Central memory CD8-positive, alpha-beta T cell (primary cell): Measurements from ENCODE around the gene SEMA3A.
"Not testable (repeated sequence)": the region's sequence is repeated elsewhere in the genome, so short reads cannot be mapped to it uniquely, and the experiment has no call there.

Source experiments
- ATAC-seq: fragments of 150-1000 bp; cut with Tn5 transposase; replicated peaks from 2 replicates; pipeline ENCODE4 v1.10.0; 2022; ENCODE audit warnings: mild to moderate bottlenecking, moderate FRiP score, moderate number of reproducible peaks; ENCODE audit not compliant: poor library complexity, severe bottlenecking; ENCODE audit errors: extremely low read depth
- DNase-seq, 2 donors: peaks; one replicate each; pipeline ENCODE4 v3.0.0; 2021; ENCODE audit warnings: low spot score in 2 of 2
- H3K27ac Mint-ChIP-seq: one replicate; pipeline ENCODE4 v1.8.0; 2022; ENCODE audit warnings: low read depth, mild to moderate bottlenecking, moderate library complexity, mixed read lengths
- H3K27me3 Mint-ChIP-seq: one replicate; pipeline ENCODE4 v1.8.0; 2022; ENCODE audit warnings: mixed read lengths
- H3K36me3 Mint-ChIP-seq: one replicate; pipeline ENCODE4 v1.8.0; 2022; ENCODE audit warnings: mild to moderate bottlenecking, moderate library complexity, mixed read lengths; ENCODE audit not compliant: insufficient read depth
- H3K4me1 Mint-ChIP-seq: one replicate; pipeline ENCODE4 v1.8.0; 2022; ENCODE audit warnings: mixed read lengths
- H3K4me3 Mint-ChIP-seq: one replicate; pipeline ENCODE4 v1.8.0; 2022; ENCODE audit warnings: mild to moderate bottlenecking, moderate library complexity, mixed read lengths
- H3K9me3 Mint-ChIP-seq: one replicate; pipeline ENCODE4 v1.8.0; 2022; ENCODE audit warnings: mixed read lengths

SEMA3A gene

GRCh38 chr7:84216472-84216871 is 21.9 kb upstream of the SEMA3A start:
- no peak overlapping the region for H3K27ac Mint-ChIP-seq
- DNase-seq (no peak), ATAC-seq (no peak)
- no peaks in the 10 kb centered on the region for H3K4me1 Mint-ChIP-seq
- peaks cover 12% of the 10 kb centered on the region for H3K9me3 Mint-ChIP-seq
- H3K27me3 Mint-ChIP-seq: no peaks in the 10 kb centered on the region
- no peaks in the 10 kb centered on the region for H3K36me3 Mint-ChIP-seq
- no peak overlapping the region for H3K4me3 Mint-ChIP-seq

- not testable (repeated sequence) for H3K4me1 Mint-ChIP-seq, DNase-seq, ATAC-seq, H3K4me3 Mint-ChIP-seq, H3K36me3 Mint-ChIP-seq, H3K27me3 Mint-ChIP-seq, H3K27ac Mint-ChIP-seq
- peaks cover 18% of the 10 kb centered on the region for H3K9me3 Mint-ChIP-seq
These were observed 20.2 kb upstream of the SEMA3A start for GRCh38 chr7:84214757-84215156.

GRCh38 chr7:84210301-84210700 is 15.7 kb upstream of the SEMA3A start:
- H3K4me3 Mint-ChIP-seq: no peak overlapping the region
- DNase-seq (no peak), ATAC-seq (no peak)
- H3K27ac Mint-ChIP-seq: no peak overlapping the region
- H3K9me3 Mint-ChIP-seq: peaks cover 14% of the 10 kb centered on the region
- no peaks in the 10 kb centered on the region for H3K36me3 Mint-ChIP-seq
- no peaks in the 10 kb centered on the region for H3K4me1 Mint-ChIP-seq
- H3K27me3 Mint-ChIP-seq: no peaks in the 10 kb centered on the region

- no peak overlapping the region for H3K27ac Mint-ChIP-seq
- DNase-seq: no peak
- peaks cover 12% of the 10 kb centered on the region for H3K9me3 Mint-ChIP-seq
- H3K4me3 Mint-ChIP-seq: no peak overlapping the region
- H3K4me1 Mint-ChIP-seq: no peaks in the 10 kb centered on the region
- no peaks in the 10 kb centered on the region for H3K36me3 Mint-ChIP-seq
- no peaks in the 10 kb centered on the region for H3K27me3 Mint-ChIP-seq
- no peak for ATAC-seq
These were observed 14.4 kb upstream of the SEMA3A start for GRCh38 chr7:84209006-84209405.

- H3K4me3 Mint-ChIP-seq: no peak overlapping the region
- no peaks in the 10 kb centered on the region for H3K36me3 Mint-ChIP-seq
- H3K9me3 Mint-ChIP-seq: peaks cover 12% of the 10 kb centered on the region
- H3K27ac Mint-ChIP-seq: no peak overlapping the region
- ATAC-seq: no peak
- no peak for DNase-seq
- no peaks in the 10 kb centered on the region for H3K4me1 Mint-ChIP-seq
- no peaks in the 10 kb centered on the region for H3K27me3 Mint-ChIP-seq
These were observed 13.0 kb upstream of the SEMA3A start for GRCh38 chr7:84207615-84208014.

GRCh38 chr7:84207025-84207424 is 12.4 kb upstream of the SEMA3A start:
- ATAC-seq: no peak
- DNase-seq: no peak
- no peak overlapping the region for H3K27ac Mint-ChIP-seq
- H3K4me3 Mint-ChIP-seq: no peak overlapping the region
- H3K27me3 Mint-ChIP-seq: no peaks in the 10 kb centered on the region
- H3K9me3 Mint-ChIP-seq: peaks cover 11% of the 10 kb centered on the region
- no peaks in the 10 kb centered on the region for H3K4me1 Mint-ChIP-seq
- H3K36me3 Mint-ChIP-seq: no peaks in the 10 kb centered on the region

GRCh38 chr7:84204655-84205054 is 10.1 kb upstream of the SEMA3A start:
- no peak for DNase-seq
- no peak overlapping the region for H3K4me3 Mint-ChIP-seq
- ATAC-seq: no peak
- no peaks in the 10 kb centered on the region for H3K4me1 Mint-ChIP-seq
- no peaks in the 10 kb centered on the region for H3K27me3 Mint-ChIP-seq
- H3K36me3 Mint-ChIP-seq: no peaks in the 10 kb centered on the region
- H3K9me3 Mint-ChIP-seq: peaks cover 7% of the 10 kb centered on the region
- no peak overlapping the region for H3K27ac Mint-ChIP-seq

- ATAC-seq (no peak), DNase-seq (no peak)
- Mint-ChIP-seq H3K27ac (no peak overlapping the region), H3K9me3 (peaks cover 7% of the 10 kb centered on the region), H3K4me1 (no peaks in the 10 kb centered on the region), H3K27me3 (no peaks in the 10 kb centered on the region), H3K36me3 (no peaks in the 10 kb centered on the region), H3K4me3 (no peak overlapping the region)
These were observed 8.3 kb upstream of the SEMA3A start for GRCh38 chr7:84202855-84203254.

GRCh38 chr7:84200859-84201258 is 6.3 kb upstream of the SEMA3A start:
- Mint-ChIP-seq H3K4me3 (no peak overlapping the region), H3K27me3 (no peaks in the 10 kb centered on the region), H3K9me3 (peaks cover 7% of the 10 kb centered on the region), H3K27ac (no peak overlapping the region), H3K36me3 (no peaks in the 10 kb centered on the region), H3K4me1 (no peaks in the 10 kb centered on the region)
- ATAC-seq (no peak), DNase-seq (no peak)

- Mint-ChIP-seq H3K36me3 (no peaks in the 10 kb centered on the region), H3K4me3 (no peak overlapping the region), H3K27ac (no peak overlapping the region), H3K9me3 (peaks cover 7% of the 10 kb centered on the region), H3K27me3 (no peaks in the 10 kb centered on the region), H3K4me1 (no peaks in the 10 kb centered on the region)
- no peak for DNase-seq
- ATAC-seq: no peak
These were observed 4.6 kb upstream of the SEMA3A start for GRCh38 chr7:84199216-84199615.

GRCh38 chr7:84196084-84196503 is 1.5 kb upstream of the SEMA3A start:
- peaks cover 12% of the 10 kb centered on the region for H3K9me3 Mint-ChIP-seq
- no peaks in the 10 kb centered on the region for H3K4me1 Mint-ChIP-seq
- no peak overlapping the region for H3K27ac Mint-ChIP-seq
- no peak overlapping the region for H3K4me3 Mint-ChIP-seq
- no peak for DNase-seq
- ATAC-seq: no peak
- no peaks in the 10 kb centered on the region for H3K27me3 Mint-ChIP-seq
- no peaks in the 10 kb centered on the region for H3K36me3 Mint-ChIP-seq

- H3K27me3 Mint-ChIP-seq: no peaks in the 10 kb centered on the region
- no peak for ATAC-seq
- H3K4me1 Mint-ChIP-seq: no peaks in the 10 kb centered on the region
- no peaks in the 10 kb centered on the region for H3K36me3 Mint-ChIP-seq
- H3K4me3 Mint-ChIP-seq: peak overlapping the region; percentile 61
- no peak for DNase-seq
- H3K27ac Mint-ChIP-seq: no peak overlapping the region
- peaks cover 11% of the 10 kb centered on the region for H3K9me3 Mint-ChIP-seq
These were observed 889 bp upstream of the SEMA3A start for GRCh38 chr7:84195295-84196060.

- H3K4me1 Mint-ChIP-seq: no peaks in the 10 kb centered on the region
- no peaks in the 10 kb centered on the region for H3K27me3 Mint-ChIP-seq
- ATAC-seq (no peak), DNase-seq (no peak)
- H3K36me3 Mint-ChIP-seq: no peaks in the 10 kb centered on the region
- H3K9me3 Mint-ChIP-seq: peaks cover 5% of the 10 kb centered on the region
- H3K4me3 Mint-ChIP-seq: no peak overlapping the region
- H3K27ac Mint-ChIP-seq: no peak overlapping the region
These were observed 842 bp downstream of the SEMA3A start for GRCh38 chr7:84193747-84194146.
